Stimulated activated CD4-positive, alpha-beta T cell treated with anti-CD3 and anti-CD28 coated beads, Interleukin-4, amount 100 ng/mL, for 1 hour (primary cell): ENCODE data around the gene ADIPOR1.
"Not testable (repeated sequence)": the region's sequence is repeated elsewhere in the genome, so short reads cannot be mapped to it uniquely, and the experiment has no call there.

Source experiments
- DNase-seq: peaks from one replicate; pipeline ENCODE4 v3.0.0-alpha.2; 2020

Gene ADIPOR1

DNA sequence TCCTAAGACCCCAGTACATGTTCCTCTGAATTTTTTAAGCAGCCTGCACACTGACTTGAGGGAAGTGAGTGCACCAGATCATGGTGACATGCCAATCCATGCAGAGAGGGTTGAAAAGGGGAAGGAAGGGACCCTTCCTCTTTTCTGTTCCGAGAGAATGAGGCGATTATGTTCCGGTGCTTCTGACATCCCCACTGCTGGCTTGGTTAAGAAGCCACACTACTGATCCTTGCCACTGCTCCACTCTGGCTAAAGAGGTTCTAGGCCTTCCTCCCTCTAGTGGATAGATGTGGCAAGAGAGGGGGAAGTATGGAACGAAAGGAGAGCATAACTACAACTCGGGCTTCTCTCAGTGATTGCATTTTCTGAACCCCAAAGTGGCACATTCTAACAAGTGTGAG, 10.8 kb upstream of the ADIPOR1 start:
- DNase-seq = no peak

DNA sequence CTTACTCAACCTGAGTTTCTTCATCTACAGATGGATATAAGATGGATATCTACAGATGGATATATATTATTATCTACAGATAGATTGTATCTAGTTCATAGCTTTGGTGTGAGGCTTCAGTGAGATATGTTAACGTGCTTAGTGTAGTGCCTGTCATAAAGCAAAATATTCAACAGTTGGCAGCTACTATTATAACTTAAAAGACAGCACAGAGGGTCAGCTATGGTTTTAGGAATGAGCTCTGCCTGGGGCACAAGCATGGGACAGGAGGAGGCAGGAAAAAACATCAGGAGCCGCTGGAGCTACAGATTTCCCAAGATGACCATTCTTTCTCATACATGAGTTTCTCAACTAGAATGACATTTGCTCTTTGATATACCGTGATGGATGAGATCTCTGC, 10.2 kb upstream of the ADIPOR1 start:
- DNase-seq = no peak

DNA sequence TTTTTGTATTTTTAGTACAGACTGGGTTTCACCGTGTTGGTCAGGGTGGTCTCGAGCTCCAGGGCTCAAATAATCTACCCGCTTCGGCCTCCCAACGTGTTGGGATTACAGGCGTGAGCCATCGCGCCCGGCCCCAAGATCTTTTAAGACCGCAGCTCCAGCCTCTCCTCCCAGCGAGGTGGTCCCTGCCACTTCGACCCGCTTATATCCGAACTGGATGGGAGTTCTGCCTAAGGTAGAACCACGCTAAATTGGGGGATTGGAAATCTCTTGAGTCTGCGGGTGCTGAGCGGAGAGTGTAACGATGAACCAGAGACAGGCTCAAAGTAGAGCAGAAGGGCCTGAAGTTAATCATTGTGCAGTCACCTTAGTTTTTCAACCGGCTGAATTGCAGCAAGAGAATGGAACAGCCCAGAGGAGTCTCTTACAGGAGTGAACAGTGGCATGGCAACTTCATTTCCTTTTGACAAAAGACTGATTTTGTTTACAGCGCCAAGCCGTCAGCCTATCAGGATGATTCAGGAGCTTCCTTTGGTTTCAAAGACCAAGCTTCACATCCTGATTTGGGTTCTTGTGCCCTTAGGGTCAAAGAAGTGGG, 9.7 kb upstream of the ADIPOR1 start:
- no peak for DNase-seq

DNA sequence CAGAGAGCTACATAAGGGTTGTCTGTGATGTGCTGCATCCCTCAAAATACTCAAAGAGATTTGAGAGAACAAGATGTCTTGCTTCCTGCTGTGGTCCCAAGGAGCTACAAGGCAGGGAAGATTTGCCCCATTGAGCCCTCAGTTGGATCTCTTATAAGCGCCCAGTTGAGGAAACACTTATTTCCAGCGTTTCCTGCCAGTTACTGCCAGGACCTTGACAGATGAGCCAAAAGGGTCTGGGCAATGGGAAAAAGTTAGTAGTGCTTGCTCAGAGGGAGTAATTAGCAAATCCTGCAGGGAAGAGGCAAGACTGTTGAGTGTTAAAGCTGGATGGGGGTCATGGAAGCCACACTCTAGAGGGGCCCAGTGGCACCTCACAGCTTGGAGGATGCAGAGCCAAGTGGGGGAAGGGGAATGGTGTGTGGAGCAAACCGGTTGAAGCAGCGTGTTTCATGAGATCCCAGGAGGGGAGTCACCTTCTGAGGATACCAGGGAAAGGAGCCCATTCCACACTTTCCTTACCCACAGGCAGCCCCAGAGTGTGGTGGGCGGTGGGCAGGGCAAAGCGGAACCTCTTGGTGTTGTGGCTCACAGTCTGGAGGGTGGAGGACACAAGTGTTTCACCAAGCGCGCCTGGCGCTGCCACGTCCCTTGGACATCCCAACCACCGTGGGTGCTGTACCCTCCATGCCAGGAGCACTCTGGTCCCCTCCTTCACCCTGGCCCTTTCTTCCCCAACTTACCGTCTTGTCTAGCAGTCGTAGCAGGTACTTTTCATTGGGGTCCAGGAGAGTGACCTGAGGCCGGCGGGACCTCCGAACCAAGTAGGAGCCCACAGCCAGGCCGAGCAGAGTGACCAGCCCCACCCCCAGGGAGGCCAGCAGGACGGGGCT, 8.1 kb upstream of the ADIPOR1 start:
- DNase-seq = no peak

DNA sequence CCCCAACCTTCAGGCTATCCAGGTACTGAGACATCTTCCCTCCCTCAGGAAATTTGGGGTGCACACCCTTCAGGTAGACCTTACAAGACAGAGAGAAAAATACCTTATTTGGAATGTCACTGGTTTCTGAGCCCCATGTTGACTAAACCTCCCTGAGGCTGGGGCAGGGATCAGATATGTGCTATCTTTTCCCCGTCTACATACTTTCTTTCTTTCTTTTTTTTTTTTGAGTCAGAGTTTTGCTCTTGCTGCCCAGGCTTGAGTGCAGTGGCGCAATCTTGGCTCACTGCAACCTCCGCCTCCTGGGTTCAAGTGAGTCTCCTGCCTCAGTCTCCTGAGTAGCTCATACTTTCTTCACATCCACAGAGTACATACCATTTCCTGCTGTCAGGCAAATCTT, 7.3 kb upstream of the ADIPOR1 start:
- DNase-seq = no peak

DNA sequence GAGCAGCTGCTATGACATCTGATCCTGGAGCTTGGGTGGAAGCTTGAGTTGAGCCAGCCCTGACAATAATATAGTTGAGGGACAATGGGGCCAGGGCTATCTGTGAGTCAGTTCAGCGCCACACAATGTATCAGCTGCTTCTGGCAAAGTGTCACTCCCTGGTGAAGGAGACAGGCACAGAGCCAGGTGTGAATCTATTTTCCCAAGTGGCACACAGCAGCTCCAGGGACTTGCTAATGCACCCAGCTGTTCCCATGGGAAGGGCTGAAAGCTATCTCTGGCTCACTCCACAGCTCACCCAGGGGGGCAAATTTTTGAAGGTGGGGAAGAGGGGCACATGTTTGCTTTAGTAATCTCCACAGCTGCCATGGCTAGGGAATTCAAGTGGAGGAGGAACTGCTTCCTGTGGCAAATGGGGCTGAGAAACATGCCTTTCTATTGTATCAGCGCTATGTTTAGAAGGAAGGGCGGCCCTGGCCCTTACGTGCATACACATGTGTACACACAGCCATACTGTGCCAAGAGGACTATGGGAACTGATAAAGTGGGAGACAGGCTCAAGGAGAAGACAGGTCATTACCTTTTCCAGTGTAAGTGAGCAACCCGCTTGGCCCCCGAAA, 6.8 kb upstream of the ADIPOR1 start:
- DNase-seq = no peak

DNA sequence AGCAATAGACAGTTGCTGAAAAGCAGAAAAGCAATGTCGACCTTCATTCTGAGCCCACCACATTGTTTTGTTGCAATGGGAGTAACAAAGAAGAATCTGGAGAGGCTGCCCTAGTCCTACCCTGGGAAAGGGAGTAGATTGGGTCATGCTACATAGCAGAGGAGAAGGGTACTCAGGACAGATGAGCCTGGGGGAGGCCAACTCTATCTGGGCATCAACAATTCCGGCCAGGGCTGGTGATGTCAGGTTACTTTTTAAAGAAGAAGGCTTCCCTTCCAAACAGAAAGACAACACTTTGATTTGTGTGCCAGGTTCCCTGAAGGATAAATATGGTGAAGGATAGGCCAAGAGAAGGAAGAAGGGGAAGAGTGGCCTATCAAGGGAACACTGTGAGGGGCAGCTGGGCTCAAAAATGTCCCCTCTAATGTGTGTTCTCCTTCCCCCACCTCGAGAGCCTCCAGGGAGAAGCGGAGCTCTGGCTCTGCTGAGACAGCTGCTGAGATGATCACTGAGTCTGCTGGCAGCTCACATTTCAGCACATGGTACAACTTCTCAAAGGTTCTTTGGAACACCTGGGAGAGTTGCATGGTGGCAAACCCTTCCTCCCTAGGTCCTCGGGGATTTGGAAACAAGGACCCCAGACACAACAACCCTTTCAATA, 3.2 kb upstream of the ADIPOR1 start:
- DNase-seq = no peak

DNA sequence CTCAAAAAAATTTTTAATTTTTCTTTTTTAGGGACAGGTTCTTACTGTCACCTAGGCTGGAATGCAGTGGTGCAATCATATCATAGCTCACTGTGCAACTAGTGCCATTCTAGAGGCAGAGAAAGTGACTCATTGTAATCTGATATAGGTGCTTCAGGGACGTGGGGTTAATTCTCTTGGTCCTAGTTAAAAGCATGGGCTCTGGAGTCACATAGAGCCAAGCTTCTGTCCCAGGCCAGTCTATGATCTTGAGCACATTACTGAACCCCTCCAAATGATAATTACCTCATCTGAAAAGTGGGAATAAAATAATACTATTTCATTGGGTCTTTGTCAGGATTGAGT, 1.1 kb upstream of the ADIPOR1 start:
- no peak for DNase-seq

DNA sequence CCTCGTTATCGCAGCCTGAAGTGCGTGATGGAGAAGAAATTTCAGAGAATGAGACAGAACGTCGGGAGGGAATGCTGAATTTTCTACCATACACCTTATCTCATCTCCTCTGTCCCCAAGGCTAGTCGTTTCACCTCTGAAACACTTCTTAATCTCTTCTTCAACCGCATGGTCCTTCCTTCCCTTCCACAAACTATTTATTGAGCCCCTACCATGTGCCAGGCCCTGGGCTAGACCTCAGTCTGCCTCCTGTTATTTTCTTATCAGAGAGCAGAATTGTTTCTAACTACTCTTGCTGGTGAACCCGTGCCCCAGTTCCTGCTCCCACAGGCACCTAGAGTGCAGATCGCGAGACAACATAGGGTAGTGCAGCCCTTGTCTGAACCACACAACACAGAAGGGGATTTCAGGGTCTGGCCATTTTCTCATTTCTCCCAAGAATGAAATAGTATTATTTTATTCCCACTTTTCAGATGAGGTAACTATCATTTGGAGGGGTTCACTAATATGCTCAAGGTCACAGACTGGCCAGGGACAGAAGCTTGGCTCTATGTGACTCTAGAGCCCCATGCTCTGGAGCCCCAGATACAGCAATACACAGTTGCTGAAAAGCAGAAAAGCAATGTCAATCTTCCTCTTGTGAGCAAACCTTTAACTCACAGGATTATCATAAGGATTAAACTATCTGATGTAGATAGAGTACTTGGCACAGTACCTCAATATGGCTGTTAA, 598 bp upstream of the ADIPOR1 start:
- no peak for DNase-seq

DNA sequence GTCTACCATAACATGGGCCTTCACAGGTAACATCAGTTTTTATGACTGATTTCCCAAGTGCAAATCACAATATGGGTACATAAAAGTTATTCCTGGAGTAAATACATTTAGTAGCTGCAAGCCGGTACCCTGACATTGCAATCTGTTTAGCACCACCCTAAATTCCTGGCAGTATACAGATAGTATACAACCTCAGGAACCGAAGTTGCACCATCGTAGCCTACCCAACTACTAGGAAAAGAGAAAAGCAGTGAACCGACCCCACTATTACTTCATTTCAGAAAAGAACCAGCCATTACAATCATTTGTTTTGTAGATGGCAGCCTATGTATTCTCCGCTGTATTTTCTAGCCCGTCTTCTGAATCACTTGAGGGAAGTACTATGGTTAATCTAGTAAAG, 1.1 kb downstream of the ADIPOR1 start:
- no peak for DNase-seq

DNA sequence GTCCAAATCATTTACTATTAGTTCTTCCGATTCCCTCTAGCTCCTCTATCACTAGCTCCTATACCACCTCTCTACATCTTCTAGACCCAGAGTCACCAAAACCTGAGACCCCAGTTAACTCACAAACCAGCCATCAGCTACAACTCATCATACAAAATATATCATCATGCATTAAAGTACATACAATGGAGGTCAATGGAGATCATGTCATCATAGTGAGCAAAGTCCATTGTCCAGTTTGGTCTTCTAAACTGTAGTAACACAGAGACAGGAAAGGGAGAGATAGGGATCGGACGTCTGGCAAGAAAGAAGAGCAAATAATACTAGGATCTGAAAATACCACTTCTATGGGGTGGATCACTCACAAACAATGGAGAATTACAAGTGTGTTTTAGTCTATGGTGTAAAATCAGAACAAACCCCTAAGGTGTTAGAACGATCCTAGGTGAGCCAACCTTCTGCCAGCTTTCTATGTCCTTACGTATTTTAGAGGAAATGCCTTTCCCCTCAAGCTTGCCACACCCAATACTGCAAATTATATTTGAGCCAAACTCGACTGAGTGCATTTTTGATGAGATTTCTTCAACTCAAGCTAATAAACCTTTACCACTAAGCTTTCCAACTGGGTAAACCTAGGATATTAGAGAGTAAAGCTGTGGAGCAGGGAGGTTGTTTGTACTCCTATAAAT, 3.9 kb downstream of the ADIPOR1 start:
- DNase-seq = no peak

DNA sequence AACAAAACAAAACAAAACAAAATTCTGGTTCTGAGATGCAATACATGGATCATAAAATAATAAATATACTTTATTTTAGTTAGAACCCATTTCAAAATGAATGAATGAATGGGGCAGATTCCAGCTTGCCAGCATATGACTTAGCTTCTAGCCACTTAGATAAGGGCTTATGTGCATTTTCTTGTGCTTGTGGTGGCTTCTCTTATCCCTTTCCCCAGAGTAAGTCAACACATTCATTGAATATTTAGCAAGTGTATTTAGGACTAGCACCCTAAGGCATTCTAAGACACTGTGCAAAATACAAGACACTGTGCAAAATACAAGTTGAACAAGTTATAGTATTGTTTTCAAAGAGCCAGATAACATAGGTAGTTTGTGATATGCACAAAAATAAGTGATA, 4.7 kb downstream of the ADIPOR1 start:
- no peak for DNase-seq

DNA sequence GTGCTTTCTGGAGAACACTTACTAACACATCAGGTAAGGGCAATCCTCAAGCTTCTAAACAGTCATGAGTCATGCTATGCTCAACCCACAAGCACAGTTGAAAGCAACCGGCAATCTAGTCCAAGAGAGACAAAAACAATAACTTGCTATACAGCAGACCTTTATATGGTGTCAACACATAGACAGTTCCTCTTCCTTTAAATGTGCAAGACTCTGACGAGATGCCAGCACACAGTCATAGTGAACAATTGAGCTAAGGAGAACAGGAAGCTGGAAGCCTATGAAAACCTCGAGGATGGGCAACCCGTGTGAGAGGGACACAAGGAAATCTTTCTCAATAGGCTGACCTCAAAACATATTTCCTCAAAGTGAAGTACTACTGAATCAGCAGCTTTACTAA, 5.3 kb downstream of the ADIPOR1 start:
- no peak for DNase-seq

DNA sequence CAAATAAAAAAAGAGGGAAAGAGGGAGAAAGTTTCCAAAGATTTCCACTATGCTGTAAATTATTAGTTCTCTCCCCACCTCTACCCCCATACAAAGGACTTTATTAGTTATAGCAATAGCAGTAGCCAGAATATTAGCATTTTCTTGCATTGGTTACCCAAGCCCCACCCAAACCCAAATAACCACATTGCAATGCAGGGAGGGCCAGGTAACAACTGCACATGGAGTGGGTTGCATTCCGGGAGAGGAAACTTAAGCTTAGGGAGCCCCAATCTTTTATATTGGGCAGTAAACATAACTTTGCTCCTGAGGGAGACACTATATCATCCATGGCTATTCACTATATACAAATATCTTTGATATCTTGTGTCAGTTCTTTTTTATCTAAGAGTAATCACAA, 6.0 kb downstream of the ADIPOR1 start:
- DNase-seq = no peak

DNA sequence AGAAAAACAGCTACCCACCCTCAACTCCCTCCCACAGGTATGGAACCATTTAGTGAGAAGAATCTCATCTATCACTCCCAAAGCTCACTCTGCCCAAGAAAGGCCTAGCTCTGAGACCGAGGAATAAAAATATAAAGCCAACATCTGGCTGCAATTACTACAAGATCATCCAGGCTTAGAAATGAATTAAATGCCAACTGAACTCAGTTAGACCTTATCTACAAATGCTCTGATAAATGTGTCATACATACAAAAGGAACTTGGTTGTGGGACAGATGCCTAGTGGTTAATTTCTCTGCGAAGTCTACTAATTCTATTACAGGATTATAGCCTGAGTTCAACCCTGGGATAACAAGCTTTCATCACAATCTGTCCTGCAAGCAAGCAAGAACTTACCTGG, 6.7 kb downstream of the ADIPOR1 start:
- no peak for DNase-seq

DNA sequence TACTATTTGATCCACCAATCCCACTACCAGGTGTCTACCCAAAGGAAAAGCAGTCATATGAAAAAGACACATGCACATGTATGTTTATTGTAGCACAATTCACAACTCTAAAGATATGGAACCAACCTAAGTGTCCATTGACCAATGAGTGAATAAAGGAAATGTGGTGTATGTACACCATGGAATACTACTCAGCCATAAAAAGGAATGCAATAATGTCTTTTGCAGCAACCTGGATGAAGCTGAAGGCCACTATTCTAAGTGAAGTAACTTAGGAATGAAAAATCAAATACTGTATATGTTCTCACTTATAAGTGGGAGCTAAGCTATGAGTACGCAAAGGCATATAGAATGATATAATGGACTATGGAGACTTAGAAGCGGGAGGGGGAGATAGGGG, 12.6 kb downstream of the ADIPOR1 start:
- DNase-seq = no peak

DNA sequence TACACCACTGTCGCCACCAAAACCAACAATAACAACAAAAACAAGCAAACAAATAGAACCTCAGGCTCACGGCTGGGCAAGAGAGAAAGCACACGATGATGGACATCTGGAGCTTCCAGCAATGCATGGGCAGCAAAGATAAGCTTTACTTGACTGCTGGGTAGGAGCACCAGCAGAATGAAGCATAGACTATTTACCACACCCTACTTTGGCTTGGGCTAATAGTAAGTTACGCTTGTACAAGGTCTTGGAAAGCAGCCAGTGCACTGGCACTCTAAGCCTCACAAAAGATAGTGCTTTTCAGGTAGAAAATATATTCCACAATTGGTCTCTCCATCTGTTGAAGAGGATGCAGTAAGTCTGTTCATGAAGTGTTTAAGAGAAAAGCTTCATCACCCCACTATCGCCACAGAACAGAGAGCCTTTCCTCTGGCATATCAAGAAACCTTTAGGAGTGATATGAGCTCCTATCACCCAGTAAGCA, 13.6 kb downstream of the ADIPOR1 start:
- DNase-seq = no peak

DNA sequence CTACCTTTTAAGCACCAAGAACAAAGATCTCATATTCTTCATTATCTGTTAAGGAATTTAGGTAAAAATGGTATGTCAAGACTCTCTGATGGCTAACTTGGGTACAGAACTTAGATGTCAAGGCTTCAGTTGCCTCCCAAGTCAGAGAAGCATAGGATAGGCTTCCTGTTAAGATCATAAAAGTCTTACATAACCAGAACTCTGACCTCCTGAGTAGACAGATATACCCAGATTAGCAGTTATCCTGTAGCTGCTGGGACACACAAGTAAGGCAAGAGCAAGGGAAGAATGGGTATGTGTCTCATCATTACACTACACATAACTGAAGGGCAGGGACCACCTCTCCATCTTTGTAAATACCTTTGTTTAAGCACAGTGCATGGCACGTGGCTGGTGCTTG, 15.7 kb downstream of the ADIPOR1 start:
- no peak for DNase-seq

DNA sequence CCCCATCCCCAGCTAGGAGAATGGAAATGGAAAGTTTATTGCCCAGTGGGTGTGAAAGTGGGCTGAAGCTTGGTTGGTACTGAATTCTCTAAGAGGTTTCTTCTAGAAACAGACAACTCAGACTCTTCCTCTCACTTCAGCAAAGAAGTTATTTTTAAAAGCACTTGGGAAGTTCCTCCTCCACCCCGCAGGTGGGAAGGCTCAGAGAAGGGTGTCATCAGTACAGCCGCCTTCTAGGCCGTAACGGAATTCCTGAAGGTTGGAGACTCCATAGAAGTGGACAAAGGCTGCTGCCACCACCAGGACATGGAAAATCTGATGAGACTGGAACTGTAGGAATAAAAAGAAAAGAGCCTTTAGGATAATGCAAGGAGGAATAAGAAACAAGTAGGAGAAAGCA, 16.7 kb downstream of the ADIPOR1 start:
- no peak for DNase-seq

DNA sequence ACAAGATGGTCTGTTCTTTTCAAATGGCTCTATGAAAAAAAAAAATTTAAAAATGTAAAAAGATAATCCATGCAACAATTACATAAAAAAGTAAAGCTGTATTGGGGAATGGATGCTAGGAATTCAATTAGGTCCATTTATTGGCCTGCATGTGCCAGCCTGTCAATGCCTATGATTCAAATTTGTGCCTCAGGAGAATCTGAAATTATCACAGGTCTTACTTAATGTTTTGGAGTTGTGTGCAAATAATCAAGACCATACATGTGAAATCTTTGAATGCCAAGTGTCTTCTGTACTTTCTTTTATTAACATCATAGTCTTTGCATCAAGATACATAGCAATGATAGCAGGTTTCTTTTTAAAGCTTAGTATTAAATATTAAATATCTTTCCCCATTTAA, 17.6 kb downstream of the ADIPOR1 start:
- DNase-seq = no peak

DNA sequence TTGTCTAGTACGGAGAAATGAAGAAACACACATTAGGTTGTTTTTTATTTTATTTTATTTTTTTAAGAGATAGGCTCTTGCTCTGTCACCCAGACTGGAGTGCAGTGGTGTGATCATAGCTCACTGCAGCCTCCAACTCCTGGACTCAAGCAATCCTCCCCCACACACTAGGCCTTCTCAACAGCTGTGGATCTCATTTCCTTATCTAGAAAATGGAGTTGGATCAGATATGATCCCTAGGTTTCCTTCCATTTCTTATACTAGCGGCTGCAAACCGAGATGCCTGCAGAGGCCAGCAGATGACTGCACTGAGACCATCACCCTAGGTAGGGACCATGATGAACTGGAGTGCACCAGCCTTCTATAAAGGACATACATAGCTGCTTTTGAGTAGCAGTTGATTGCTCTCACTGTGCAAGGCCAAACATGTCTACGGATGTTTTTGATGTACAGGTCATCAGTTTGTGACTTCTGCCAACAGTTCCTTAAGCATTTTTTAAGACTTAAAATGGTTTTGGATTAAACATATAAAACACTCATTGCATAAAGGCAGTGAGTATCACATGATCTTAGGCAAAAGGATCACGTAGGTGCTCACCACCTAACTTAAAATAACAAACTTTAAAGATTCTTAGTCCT, 19.7 kb downstream of the ADIPOR1 start:
- no peak for DNase-seq

DNA sequence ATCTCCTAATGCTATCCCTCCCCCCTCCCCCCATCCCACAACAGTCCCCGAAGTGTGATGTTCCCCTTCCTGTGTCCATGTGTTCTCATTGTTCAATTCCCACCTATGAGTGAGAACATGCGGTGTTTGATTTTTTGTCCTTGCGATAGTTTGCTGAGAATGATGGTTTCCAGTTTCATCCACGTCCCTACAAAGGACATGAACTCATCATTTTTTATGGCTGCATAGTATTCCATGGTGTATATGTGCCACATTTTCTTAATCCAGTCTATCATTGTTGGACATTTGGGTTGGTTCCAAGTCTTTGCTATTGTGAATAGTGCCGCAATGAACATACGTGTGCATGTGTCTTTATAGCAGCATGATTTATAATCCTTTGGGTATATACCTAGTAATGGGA, 21.7 kb downstream of the ADIPOR1 start:
- not testable (repeated sequence) for DNase-seq
